H1 (cell line): Measurements from ENCODE around the gene CRABP1. TPM values are rescaled to one million over a fixed set of nuclear protein-coding genes. Genes with fewer than 3 reads are reported as not detected.
A peak's percentile ranks its signal among the peaks of the same experiment; 100 is the strongest.

Experiments
- ASH2L ChIP-seq: fragments of 200-600, 300-600 bp; sonication (generic); IDR thresholded peaks from one replicate; pipeline ENCODE4 v1.7.1; 2017; ENCODE audit warnings: low read length
- BACH1 ChIP-seq: IDR thresholded peaks from 2 replicates; pipeline ENCODE4 v1.6.1; 2012; ENCODE audit warnings: low read length, improper control_type of control experiment
- BCL11A ChIP-seq, 2 experiments: IDR thresholded peaks; one replicate each; pipeline ENCODE4 v1.6.1; 2011; ENCODE audit warnings: low read depth in 2 of 2, low read length in 2 of 2, mild to moderate bottlenecking in 2 of 2
- BRCA1 ChIP-seq: IDR thresholded peaks from 2 replicates; pipeline ENCODE4 v1.6.1; 2012; ENCODE audit warnings: low read depth, low read length, improper control_type of control experiment
- CBX5 ChIP-seq: fragments of 300-800, 300-1000 bp; sonication (generic); IDR thresholded peaks from 2 replicates; pipeline ENCODE4 v1.7.1; 2016; ENCODE audit warnings: antibody characterized with exemption, low read length, low read depth
- CBX8 ChIP-seq: fragments of 300-800, 300-1000 bp; sonication (generic); IDR thresholded peaks from 2 replicates; pipeline ENCODE4 v1.7.1; 2016; ENCODE audit warnings: low read depth, low read length, borderline replicate concordance
- CHD2 ChIP-seq: IDR thresholded peaks from 2 replicates; pipeline ENCODE4 v1.6.1; 2012; ENCODE audit warnings: low read length, improper control_type of control experiment
- CREB1 ChIP-seq: IDR thresholded peaks from 2 replicates; pipeline ENCODE4 v1.6.1; 2012; ENCODE audit warnings: inconsistent platforms
- EGR1 ChIP-seq: IDR thresholded peaks from 2 replicates; pipeline ENCODE4 v1.6.1; 2011; ENCODE audit warnings: low read depth, low read length, borderline replicate concordance
- FOSL1 ChIP-seq: IDR thresholded peaks from 2 replicates; pipeline ENCODE4 v1.6.1; 2011; ENCODE audit warnings: mild to moderate bottlenecking, low read depth, low read length, moderate library complexity; ENCODE audit not compliant: insufficient read depth
- GTF2F1 ChIP-seq: IDR thresholded peaks from 2 replicates; pipeline ENCODE4 v1.6.1; 2012; ENCODE audit warnings: low read depth, low read length, improper control_type of control experiment, borderline replicate concordance
- JUN ChIP-seq: IDR thresholded peaks from 2 replicates; pipeline ENCODE4 v1.6.1; 2011; ENCODE audit warnings: low read depth, mild to moderate bottlenecking, improper control_type of control experiment, low read length
- KDM1A ChIP-seq: fragments of 200-600, 300-600 bp; sonication (generic); IDR thresholded peaks from 2 replicates; pipeline ENCODE4 v1.7.1; 2016; ENCODE audit warnings: mild to moderate bottlenecking, low read length, borderline replicate concordance
- KDM5A ChIP-seq: fragments of 200-600 bp; IDR thresholded peaks from 2 replicates; pipeline ENCODE4 v1.7.1; 2012; ENCODE audit warnings: mild to moderate bottlenecking, low read length, inconsistent platforms, mixed read lengths
- MAFK ChIP-seq: IDR thresholded peaks from 2 replicates; pipeline ENCODE4 v1.6.1; 2012; ENCODE audit warnings: low read depth, mild to moderate bottlenecking, improper control_type of control experiment, low read length
- POLR2A ChIP-seq, 2 experiments: IDR thresholded peaks; 1 replicate in 1 of 2; 2 replicates in 1 of 2; pipeline ENCODE4 v1.6.1; 2011; ENCODE audit warnings: low read depth in 2 of 2, low read length in 2 of 2, mild to moderate bottlenecking in 2 of 2; ENCODE audit errors: control extremely low read depth in 1 of 2
- POLR2AphosphoS5 ChIP-seq: IDR thresholded peaks from 2 replicates; pipeline ENCODE4 v1.6.1; 2011; ENCODE audit warnings: low read depth, low read length
- RFX5 ChIP-seq: IDR thresholded peaks from 2 replicates; pipeline ENCODE4 v1.6.1; 2011; ENCODE audit warnings: low read depth, low read length, improper control_type of control experiment, borderline replicate concordance
- SP1 ChIP-seq: IDR thresholded peaks from 2 replicates; pipeline ENCODE4 v1.6.1; 2011; ENCODE audit warnings: low read depth, low read length
- SP2 ChIP-seq: IDR thresholded peaks from 2 replicates; pipeline ENCODE4 v1.6.1; 2012; ENCODE audit warnings: mild to moderate bottlenecking, low read length, inconsistent platforms
- SUZ12 ChIP-seq: fragments of 200-600 bp; sonication (generic); IDR thresholded peaks from 2 replicates; pipeline ENCODE4 v1.6.1; 2012; ENCODE audit warnings: mild to moderate bottlenecking, inconsistent platforms, low read length, moderate library complexity, mixed read lengths
- TAF1 ChIP-seq: IDR thresholded peaks from 2 replicates; pipeline ENCODE4 v1.6.1; 2011; ENCODE audit warnings: mild to moderate bottlenecking, low read depth, low read length
- TAF7 ChIP-seq: optimal IDR thresholded peaks from 2 replicates; pipeline ENCODE3; 2011; ENCODE audit warnings: low read depth, mild to moderate bottlenecking, inconsistent platforms, low read length, moderate library complexity, borderline replicate concordance
- TBP ChIP-seq: IDR thresholded peaks from 2 replicates; pipeline ENCODE4 v1.6.1; 2011; ENCODE audit warnings: low read depth, low read length, improper control_type of control experiment
- TEAD4 ChIP-seq: IDR thresholded peaks from 2 replicates; pipeline ENCODE4 v1.6.1; 2012; ENCODE audit warnings: low read depth, low read length, inconsistent platforms, mixed read lengths
- YY1 ChIP-seq: IDR thresholded peaks from 2 replicates; pipeline ENCODE4 v1.6.1; 2011; ENCODE audit warnings: low read depth, mild to moderate bottlenecking, low read length
- ZNF274 ChIP-seq: IDR thresholded peaks from 2 replicates; pipeline ENCODE4 v1.7.0; 2012; ENCODE audit warnings: low read length, borderline replicate concordance; ENCODE audit errors: extremely low read depth
- polyA plus RNA-seq, 7 experiments: library from polyadenylated mRNA; depleted of rRNA in 3 of 7; stranded (reverse) in 5 of 7; unstranded in 2 of 7; fragments of >200 nt in 5 of 7; fragments of 200-250 nt in 2 of 7; gene quantifications; 1 replicate in 5 of 7; 2 replicates in 1 of 7; 4 replicates in 1 of 7; pipeline versions ENCODE4 v1.2.1 to v1.2.3, GENCODE V29; 2011 to 2013; ENCODE audit warnings: missing spikeins in 2 of 7, mixed read lengths in 2 of 7
- total RNA-seq: library from RNA; stranded (reverse); fragmentation: NEBNext Ultra II Directional; extraction: Animal tissue kit (Norgen Biotek cat#: 25700); gene quantifications from 2 replicates; pipeline ENCODE4 v1.2.1, GENCODE V29; 2021
- TF ChIP-seq, protein P1 (sequence below): IDR thresholded peaks from 2 replicates; pipeline ENCODE4 v1.6.1; 2012; ENCODE audit warnings: inconsistent platforms

The CRABP1 gene
- total and polyA plus RNA-seq, 2 of the 8 experiments (the other 6 are each of a cell fraction or from before 2014, with no cell fraction given) = 385 to 655 TPM

DNA sequence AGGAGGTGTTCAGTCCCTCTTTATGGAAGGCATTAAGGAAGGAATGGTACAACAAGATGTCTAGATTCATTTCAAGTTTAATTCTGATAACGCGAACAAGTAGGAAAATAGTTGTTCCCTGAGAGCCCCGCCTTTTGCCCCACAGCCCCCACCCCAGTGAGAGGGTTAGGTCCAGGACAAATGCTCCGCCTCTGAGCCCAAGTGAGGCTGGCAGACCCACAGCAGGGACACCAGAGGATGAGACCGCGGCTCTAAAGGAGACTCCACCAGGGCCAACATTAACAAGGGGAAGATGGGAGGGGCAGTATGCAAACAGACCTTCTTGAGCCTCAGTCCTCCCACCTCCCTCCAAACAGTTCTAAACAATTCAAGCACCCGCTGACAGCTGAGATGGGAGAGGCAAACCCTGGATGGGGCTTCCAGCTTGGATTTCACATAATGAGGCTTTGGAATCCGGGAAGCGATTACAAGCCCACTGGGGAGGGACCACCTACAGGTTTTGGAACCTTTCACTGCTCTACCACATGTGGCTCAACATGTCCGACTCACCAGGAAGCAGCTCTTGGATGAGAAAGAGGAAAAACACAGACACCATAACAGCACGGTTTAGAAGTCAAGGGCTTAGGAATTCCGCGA is 54.9 kb downstream of the CRABP1 start (continued):
- TF ChIP-seq FOSL1 = no peak
- TF ChIP-seq GTF2F1 = no peak
- no peak for TF ChIP-seq KDM5A
- TF ChIP-seq POLR2A (IDR thresholded peaks at IDR 0.05; ENCODE audit: control extremely low read depth in 1 of 2, low read depth in 2 of 2, low read length in 2 of 2) = no peak
- peak; percentile 48 for TF ChIP-seq ASH2L
- no peak for TF ChIP-seq CREB1
- TF ChIP-seq BACH1 = no peak
- TF ChIP-seq SP1 = peak; percentile 56
- no peak for TF ChIP-seq TAF1
- no peak for TF ChIP-seq EGR1
- no peak for TF ChIP-seq MAFK
- TF ChIP-seq, protein P1, sequence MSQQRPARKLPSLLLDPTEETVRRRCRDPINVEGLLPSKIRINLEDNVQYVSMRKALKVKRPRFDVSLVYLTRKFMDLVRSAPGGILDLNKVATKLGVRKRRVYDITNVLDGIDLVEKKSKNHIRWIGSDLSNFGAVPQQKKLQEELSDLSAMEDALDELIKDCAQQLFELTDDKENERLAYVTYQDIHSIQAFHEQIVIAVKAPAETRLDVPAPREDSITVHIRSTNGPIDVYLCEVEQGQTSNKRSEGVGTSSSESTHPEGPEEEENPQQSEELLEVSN = no peak
- TF ChIP-seq TEAD4 = peak; percentile 24; the same call in 1 of the 2 replicates
- TF ChIP-seq CHD2 = no peak
- peak; percentile 52; the same call in 1 of the 2 replicates for TF ChIP-seq KDM1A
- no peak for TF ChIP-seq SUZ12
- TF ChIP-seq BRCA1 = no peak
- no peak for TF ChIP-seq JUN
- TF ChIP-seq BCL11A (IDR thresholded peaks at IDR 0.05; ENCODE audit: low read depth in 2 of 2, low read length in 2 of 2) = no peak
- TF ChIP-seq CBX5 = no peak
- TF ChIP-seq TAF7 = no peak
- TF ChIP-seq YY1 = no peak
- no peak for TF ChIP-seq ZNF274
- no peak for TF ChIP-seq POLR2AphosphoS5
- TF ChIP-seq CBX8 = no peak
- TF ChIP-seq TBP = no peak
- no peak for TF ChIP-seq SP2
- TF ChIP-seq RFX5 = no peak
